Measurements from ENCODE around the gene ARL14EP.

The ARL14EP gene

DNA sequence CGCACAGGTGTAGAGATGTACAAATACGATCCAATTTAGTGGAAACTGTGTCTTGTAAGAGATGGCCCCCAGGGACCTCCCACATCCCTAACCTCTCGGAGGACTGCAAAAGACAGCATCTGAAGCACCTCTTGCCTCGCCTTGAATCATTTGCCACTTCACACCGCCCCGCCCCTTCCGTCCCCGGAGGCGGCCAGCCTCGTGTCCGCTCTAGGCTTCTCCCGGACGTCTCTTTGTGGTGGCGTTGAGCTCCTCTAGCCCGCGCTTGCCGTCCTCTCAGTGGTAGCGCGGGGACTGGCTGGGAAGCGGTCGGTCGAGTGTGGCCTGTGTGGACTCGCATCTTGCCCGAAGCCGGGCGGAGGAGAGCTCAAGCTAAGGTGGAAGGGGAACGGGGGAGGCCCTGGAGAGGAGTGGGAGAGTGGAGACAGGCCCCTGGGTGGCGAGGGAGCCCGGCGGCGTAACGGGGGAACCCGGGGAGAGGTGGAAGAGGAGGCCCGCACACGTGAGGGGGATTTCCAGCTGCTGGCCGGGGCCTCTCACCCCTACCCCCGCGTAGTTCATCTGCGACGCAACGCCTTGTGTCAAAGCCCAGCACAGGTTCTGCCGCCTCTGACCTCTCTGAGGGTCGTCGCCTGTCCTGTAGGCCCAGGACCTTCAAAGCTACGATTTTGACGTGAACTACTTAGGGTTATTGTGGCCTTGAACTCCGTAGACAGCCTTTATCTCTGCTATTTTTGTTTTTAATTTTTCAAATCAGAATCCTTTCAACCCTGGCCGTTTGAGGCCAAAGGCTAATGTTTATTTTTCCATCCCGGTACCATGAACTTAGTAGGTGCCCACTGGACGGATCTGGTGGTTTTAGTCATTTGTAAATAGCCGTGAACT lies at the start of gene ARL14EP:
ARL14EP (plus strand) TSS at position 279 of the 885 bp plus-strand sequence. CDS start 7,845 bp downstream, outside the sequence.
- DNase-seq (ENCODE audit: low read depth, low spot score) = peak; percentile 82

DNA sequence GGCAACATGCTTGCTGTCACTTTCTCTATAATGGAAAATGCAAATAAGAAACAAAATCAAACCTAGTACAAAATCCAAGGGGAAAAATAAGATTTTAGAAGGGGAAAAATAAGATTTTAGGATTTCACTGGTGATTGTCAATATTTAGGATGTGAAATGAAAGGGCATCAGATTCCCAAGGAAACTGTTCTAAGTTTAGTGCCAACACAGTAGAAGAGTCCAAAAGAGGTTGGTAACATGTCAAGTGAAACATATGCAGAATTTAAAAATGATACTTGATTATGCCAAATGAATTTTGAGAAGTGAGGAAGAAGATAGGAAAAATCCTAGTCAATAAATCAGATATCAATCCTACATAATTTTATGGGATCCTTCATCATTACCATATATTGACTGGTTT lies 45.7 kb upstream of the ARL14EP start:
- DNase-seq (ENCODE audit: low read depth, low spot score) = no peak

DNA sequence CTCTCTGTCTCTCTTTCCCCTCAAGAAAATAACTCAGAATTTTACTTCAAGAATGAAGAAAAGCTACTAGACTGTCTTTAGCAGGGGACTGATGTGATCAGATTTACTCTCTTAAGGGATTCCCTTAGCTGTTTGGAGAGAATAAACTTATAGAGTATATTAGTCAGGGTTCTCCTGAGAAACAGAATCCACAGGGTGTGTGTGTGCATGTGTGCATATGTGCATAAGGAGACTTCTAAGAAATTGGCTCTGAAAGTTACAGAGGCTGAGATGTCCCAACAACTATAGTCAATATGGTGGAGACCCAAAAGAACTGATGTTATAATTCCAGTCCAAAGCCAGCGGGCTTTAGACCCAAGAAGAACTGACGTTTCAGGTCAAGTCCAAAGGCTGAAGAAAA lies 43.1 kb upstream of the ARL14EP start:
- no peak for DNase-seq (ENCODE audit: low read depth, low spot score)

DNA sequence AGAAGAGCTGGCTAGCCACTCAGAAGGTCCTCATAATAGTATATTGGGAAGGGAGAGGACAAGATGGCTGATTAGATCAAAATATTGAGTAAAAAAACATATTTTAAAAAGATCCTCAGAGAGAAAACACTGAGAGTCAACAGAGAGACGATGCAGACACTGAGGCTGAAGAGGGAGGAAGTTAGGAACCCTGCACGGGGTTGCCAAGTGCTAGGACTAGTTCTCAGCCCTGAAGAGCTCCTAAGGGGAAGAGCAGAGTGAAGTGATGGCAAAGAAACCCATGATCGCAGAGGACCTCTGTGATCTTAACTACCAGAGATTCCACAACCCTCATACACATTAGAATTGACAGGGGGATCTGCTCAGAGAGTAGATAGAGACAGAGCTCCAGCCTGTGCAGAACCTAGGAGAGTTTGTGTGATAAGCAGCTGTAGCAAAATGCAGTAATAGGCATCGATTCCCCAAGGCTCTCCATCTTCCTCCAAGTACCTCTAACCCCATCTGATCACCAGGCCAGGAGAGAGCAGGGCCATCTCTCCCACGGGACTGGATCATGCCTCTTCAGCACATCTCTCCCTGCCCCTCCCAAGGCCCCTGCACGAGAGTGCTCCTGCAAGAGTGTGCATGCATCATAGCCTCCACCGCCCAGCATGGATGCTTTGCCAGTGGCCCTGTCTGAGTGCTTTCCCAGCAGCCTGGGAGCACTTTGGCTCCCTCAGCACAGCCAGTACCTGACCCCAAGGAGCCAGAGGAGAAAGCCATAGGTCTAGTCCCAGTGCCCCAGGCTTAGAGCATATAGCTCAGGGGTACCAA lies 41.2 kb upstream of the ARL14EP start:
- DNase-seq (ENCODE audit: low read depth, low spot score) = no peak

DNA sequence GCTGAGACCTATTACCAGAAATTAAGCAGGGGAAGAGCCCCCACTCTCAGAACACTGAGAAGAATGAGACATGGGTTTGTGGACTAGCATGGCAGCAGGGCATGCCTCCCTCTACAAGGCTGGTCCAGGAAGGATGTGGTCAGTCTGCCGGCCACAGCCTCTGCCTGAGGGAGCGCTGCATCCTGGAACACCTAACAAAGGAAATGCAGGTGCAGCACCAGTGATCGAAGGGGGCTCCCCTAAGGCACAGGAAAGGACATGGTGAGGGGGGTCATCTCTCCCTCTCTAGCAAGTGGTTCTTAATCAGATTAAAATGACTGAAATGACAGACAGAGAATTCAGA lies 40.6 kb upstream of the ARL14EP start:
- DNase-seq (ENCODE audit: low read depth, low spot score) = no peak

DNA sequence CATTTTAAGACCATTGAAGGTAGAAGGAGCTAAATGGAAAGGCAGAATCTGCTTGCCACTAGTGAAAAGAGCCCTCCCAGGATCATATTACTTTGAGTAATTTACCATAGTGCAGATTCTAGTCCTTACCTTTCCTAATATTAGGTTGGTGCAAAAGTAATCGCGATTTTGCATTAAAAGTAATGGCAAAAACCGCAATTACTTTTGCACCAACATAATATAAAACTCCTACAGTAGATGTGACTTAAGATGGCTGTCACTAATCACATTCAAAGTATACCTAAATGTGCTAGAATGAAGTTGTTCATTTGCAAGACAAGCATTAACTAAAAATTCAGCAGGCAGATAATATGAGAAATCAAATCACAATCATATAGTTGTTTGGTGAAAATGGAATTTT lies 38.1 kb upstream of the ARL14EP start:
- no peak for DNase-seq (ENCODE audit: low read depth, low spot score)

DNA sequence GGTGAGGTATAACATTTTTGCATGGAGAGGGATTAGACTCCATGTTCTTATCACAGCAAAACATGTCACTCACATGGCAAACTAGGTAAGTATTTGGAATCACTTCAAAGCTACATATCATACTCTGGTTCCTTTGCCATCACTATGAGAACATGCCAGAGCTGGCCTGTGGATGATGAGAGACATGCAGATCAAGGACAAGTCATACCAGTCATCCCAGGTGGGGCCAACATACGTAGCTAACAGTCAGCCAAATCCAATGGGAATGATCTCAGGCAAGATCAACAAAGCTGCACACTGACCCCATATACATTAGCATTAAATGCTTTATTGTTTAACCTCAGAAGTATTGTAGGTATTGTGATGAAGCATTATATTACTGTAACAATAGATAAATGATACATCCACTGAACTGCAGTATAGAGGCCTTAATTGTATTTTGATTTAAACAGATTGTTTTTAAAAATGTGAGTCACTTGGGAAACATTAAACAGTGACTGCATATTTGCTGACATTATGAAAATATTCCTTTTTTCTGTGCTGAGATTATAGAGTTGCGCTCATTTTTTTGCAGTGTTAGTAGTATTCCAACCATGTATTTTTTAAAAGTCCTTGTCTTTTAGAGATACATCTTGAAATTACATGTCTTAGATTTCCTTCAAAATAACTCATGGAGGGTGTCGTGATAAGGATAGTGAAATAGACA lies 37.3 kb upstream of the ARL14EP start:
- no peak for DNase-seq (ENCODE audit: low read depth, low spot score)

DNA sequence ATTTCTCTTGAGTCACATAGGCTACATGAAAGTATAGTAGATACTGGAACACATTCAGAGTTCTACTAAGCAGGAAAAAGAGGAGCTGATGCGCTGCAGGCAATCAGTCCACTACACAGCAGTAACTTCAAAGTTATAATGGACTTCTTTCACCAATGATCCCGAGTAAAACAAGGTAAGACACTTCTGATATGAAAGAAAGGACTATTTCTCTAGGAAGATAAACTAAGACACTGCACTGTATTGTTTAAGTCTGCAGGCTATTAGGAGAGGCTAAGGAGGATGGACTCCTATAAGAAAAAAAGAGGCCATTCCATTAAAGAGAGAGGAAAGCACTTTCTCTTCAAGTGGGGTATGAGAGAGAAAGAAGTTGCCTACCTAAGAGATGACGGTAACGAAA lies 31.6 kb upstream of the ARL14EP start:
- no peak for DNase-seq (ENCODE audit: low read depth, low spot score)

DNA sequence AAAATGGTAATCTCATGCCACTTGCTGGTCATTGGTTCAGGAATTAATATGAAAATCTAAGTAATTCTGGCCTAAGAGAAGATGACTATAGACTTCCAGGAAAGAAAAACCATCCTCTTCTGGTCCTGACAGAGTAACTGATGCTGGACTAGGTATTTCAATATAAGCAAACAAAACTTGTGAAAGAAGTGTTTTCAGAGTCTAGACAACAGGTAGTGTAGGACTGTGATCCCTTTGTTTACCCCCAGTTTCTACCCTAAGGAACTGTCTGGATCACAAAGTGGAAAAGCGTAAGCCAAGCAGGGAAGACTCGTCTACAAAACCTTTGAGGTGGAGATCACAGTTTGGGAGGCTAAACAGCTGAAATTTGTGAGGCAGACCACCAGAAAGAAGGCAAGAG lies 30.4 kb upstream of the ARL14EP start:
- DNase-seq (ENCODE audit: low read depth, low spot score) = no peak

DNA sequence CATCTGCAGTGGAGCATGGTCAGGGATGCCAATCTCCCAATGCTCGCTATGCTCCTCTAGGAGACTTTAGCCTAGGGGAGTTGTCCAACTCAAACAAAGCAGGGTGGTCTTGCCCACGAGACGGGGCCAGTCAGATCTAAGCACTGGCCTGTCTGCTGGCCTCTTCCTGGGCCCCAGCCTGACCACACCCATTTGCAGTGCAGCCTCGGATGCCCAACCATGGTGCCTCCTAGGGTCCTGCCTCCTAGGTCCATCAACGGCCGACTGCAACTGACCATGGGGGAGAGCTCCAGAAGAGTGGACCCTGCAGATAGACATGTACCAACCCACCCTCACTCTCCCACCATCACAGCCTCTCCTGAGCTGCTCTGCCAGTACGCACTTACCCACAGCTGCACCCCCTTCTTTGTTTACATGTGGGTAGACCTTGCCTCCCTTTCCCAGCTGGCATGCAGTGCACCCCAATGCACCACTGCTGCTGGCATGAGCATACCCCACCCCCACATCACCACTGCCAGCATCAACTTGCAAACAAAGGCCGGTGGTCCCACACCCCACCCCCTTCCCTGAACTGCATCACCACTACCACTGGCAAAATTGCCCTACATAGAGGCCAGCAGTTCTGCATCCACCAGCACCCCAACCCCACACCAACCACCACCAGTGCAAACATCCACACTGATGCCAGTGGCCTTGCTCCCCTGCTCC lies 27.6 kb upstream of the ARL14EP start:
- no peak for DNase-seq (ENCODE audit: low read depth, low spot score)

DNA sequence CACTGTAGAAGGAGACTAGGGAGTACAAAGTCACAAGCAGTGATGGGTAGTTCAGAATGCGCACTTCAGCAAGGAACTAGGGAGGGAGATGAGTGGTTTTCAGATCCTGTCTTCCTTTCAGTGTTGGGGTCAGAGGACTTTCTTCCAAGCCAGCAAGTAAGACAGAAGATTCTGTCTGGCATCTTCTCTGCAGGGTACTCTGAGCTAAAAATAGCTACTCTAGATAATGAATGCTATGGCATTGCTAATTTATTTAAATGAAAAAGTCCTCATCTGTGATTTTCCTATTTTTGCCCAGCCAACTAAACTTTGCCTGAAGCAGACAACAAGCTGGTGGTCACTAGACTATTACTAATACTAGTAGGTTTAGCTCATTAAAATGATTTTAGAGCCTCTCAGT lies 18.3 kb upstream of the ARL14EP start:
- no peak for DNase-seq (ENCODE audit: low read depth, low spot score)

DNA sequence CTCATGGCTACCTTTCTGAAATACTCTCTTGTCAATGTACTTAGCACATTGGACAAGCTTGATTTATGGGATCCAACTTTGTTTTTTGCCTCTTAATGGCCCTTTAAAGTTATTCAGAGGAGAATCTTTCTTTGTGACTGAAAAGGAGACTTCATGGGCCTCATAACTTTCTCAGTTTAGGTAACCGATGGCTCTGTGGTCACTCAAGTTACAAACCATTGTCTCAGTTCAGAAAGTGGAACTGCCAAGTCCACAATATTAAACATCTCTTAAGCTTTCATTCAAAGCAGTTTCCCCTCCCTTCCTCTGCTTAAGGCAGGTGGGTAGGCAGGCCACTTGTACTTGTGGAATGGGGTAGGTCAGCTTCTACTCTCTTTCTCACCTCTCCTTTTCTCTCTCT lies 12.3 kb upstream of the ARL14EP start:
- no peak for DNase-seq (ENCODE audit: low read depth, low spot score)

DNA sequence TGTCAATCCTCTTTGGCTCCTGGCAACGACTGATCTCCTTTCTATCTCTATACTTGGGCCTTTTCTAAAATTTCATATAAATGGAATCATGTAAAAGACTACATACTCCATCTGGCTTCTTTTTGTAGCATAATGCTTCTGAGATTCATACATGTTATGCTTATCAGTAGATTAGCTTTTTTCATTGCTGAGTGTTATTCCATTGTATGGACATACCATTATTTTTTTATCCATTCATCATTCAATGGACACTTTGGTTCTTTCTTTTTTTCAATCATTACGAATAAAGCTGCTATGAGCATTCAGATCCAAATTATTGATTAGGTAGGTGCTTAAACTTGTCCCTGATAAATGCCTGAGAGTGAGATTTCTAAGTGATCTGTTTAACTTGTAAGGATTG lies 11.7 kb upstream of the ARL14EP start:
- no peak for DNase-seq (ENCODE audit: low read depth, low spot score)

DNA sequence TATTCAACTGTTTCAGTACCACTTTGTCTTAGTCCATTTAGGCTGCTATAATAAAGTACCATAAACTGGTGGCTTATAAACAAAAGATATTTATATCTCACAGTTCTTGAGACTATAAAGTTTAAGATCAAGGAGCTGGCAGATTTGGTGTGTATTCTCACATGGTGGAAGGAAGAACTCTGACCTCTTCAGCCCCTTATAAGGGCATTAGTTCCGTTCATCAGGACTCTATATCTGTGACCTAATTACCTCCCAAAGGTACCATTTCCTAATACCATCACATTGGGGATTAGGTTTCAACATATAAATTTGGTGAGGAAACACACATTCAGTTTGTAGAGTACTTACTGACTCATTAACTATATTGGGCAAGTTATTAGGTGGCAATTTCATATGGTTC lies 10.7 kb upstream of the ARL14EP start:
- DNase-seq (ENCODE audit: low read depth, low spot score) = no peak

DNA sequence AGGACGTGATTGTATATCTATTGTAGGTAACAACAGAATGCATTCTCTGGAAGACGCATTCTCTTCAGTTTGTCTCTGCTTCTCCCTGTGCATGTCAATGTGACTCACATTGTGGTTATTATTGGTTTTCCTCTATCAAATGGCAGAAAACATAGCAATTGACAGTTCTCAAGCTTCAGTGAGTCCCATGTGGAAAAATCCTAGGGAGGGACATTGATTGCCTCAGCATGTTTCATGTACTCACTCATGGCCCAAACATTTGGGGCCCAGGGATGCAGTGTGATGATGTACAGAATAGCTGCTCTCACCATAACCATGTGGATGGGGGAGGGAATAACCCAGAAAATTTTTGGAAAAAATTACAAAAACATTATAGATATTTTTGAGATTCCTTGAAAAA lies 9.3 kb upstream of the ARL14EP start:
- DNase-seq (ENCODE audit: low read depth, low spot score) = no peak

DNA sequence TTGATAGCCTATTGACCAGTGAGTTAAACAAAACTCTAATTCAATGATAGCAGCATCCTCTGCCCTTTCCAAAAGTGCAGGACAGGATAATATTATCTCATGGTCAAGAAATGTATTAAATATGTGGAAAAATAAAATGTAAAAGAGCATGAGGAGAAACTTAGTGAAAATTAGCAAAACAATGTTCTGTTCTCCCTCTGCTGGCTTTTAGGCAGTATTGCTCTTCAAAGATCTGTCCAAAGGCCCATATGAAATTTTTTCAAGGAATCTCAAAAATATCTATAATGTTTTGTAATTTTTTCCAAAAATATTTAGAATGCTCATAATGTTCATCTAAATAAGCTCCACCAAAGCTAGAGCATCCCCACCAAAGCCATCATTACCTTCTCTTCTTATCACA lies 8.3 kb upstream of the ARL14EP start:
- DNase-seq (ENCODE audit: low read depth, low spot score) = no peak

DNA sequence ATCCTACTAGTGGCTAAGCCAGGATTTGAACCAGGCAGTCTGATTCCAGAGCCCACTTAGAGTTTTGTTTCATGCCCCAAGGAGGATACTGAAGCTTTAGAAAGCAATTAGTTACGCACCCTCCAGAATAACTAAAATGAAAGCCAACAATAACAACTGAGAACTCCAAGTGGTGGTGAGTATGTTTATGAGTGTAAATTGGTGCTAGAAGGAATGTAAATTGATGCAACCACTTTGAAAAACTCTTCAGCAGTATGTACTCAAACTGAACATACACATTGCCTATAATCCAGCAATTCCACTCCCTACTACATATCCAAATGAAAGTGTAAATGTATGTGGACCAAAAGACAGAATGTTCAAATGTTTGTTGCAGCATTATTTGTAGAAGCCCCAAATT lies 6.7 kb upstream of the ARL14EP start:
- DNase-seq (ENCODE audit: low read depth, low spot score) = no peak

DNA sequence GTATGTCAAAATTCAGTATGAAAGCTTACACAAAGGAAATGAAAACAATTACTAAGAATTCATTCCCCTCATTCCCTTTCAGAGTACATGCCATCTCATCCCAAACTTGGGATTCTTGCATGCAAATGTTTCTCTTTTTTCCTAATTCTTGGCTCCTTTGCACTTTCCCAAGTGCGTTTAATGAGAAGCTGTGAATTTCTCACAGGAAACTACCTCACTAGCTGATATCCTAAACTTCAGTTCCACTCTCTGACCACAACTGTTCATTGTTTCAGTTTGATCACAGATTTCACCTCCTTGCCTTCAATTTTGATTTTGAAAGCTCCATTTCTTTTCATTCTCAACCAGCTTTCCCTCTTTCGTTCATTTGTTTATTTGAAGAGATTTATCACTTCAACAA lies 5.9 kb upstream of the ARL14EP start:
- no peak for DNase-seq (ENCODE audit: low read depth, low spot score)

DNA sequence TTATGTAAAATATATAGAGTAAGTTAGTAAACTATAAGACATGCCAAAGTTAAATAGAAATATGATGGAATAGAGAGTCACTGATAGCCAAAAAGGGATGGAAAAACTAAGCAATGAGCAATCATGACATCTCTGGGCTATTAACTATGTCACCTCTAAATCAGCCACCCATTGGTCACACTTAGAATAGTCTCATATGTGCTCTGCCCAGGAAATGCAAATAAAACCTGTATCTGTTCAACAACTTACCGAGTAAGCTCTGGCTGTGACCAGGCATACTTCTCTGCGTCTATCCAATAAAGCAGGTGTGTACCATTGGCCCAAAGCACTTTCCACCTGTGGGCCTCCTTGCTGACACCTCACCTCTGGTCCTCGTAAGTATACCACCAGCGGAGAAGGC lies 1.6 kb upstream of the ARL14EP start:
- DNase-seq (ENCODE audit: low read depth, low spot score) = no peak

DNA sequence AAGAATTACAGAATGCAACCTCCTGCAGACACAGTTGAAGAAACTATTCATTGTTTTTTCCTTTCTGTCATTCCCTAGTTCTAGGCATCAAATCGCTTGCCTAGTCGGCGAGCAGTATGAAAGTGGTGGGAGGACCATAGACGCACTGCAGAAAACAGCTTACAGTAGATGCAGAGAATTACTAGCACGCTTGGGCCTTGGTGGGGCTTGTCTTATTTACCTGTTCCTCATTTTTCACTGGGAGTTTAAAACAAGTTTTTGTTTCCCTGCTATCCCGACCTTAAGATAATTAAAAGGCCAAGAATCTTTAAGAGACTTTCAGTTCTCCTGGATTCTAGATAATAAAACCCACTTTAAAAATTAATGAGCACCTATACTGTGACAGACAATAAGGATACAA lies 713 bp upstream of the ARL14EP start:
- no peak for DNase-seq (ENCODE audit: low read depth, low spot score)

DNA sequence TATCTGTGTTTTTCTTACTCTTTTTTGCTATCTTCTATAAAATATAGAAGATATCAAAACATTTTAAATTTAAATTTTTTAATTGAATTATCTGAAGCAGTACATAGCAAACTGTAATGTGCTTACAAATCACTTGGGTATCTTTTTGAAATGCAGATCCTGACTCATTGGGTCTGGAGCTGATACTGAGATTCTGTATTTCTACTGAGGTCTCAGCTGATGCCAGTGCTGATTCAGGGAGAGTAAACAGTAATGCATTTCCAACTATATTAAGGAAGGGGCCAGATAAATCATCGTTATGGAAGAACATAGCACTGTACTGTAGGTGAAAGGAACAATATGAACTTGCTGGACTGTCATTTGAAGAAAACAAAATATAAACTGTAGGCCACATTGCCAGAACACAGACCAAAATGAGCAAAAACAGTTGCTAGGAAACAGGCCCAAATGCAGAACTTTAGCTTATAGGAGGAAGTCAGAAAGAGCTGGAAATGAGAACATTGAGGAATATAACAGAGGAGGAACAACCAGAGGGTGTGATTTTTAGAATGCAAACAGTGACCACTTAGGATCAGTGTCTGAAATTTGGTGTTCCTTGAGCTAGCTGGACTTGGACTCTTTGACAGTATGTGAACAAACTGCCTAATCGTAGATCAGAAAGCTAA lies 3.3 kb downstream of the ARL14EP start:
- no peak for DNase-seq (ENCODE audit: low read depth, low spot score)

All from iPS DF 19.7 (cell line).